Measurements from ENCODE around the gene ZC3H12D.

GRCh38 chr6:149501768-149502167, 17.0 kb upstream of the ZC3H12D start:
- no peak for TF ChIP-seq CTCF (IDR thresholded peaks at IDR 0.05)
- no peak for TF ChIP-seq ZFX (IDR thresholded peaks at IDR 0.05; ENCODE audit: borderline replicate concordance)

All from 22Rv1 (cell line).